Measurements from ENCODE around the gene ANKRD36B. TPM values are rescaled to one million over a fixed set of nuclear protein-coding genes. Genes with fewer than 3 reads are reported as not detected.
"Not testable (repeated sequence)": the region's sequence is repeated elsewhere in the genome, so short reads cannot be mapped to it uniquely, and the experiment has no call there.

ANKRD36B gene
- 67.8 and 77.0 TPM in 2 replicates for total RNA-seq
- long read RNA-seq, transcript ANKRD36B-203 (15 exons, 1,169 nt), result major isoform, 5 of 86 reads
- long read RNA-seq, partial matches to known transcripts, result 49 of 86 reads
- long read RNA-seq, other reads (novel, unspliced or antisense), result 32 of 86 reads

GRCh38 chr2:97589598-97590510, at the start of gene ANKRD36B:
Gene ANKRD36B, minus strand, starts transcription at chr2:97589877. Its CDS starts 192 bp downstream, at chr2:97589685.
- H3K4me3 Mint-ChIP-seq (ENCODE audit: low read depth), result peak within 1 kb of the TSS; percentile 87
- H3K9me3 Mint-ChIP-seq (ENCODE audit: low read depth); H3K4me1 Mint-ChIP-seq (ENCODE audit: low read depth); H3K27me3 Mint-ChIP-seq; H3K36me3 Mint-ChIP-seq (ENCODE audit: insufficient read depth): not testable (repeated sequence)
- DNase-seq (ENCODE audit: low spot score, unreplicated experiment), result peak; percentile 71
- H3K27ac Mint-ChIP-seq, result peak within 1 kb of the TSS; percentile 97

GRCh38 chr2:97626049-97626430, 36.4 kb upstream of the ANKRD36B start:
- H3K4me1 Mint-ChIP-seq (ENCODE audit: low read depth); DNase-seq (ENCODE audit: low spot score, unreplicated experiment); H3K4me3 Mint-ChIP-seq (ENCODE audit: low read depth); H3K36me3 Mint-ChIP-seq (ENCODE audit: insufficient read depth); H3K9me3 Mint-ChIP-seq (ENCODE audit: low read depth); H3K27me3 Mint-ChIP-seq; H3K27ac Mint-ChIP-seq: not testable (repeated sequence)

- not testable (repeated sequence) for H3K27ac Mint-ChIP-seq; H3K36me3 Mint-ChIP-seq (ENCODE audit: insufficient read depth); DNase-seq (ENCODE audit: low spot score, unreplicated experiment); H3K9me3 Mint-ChIP-seq (ENCODE audit: low read depth); H3K27me3 Mint-ChIP-seq; H3K4me3 Mint-ChIP-seq (ENCODE audit: low read depth); H3K4me1 Mint-ChIP-seq (ENCODE audit: low read depth)
These were observed 35.8 kb upstream of the ANKRD36B start for GRCh38 chr2:97625354-97626048.

- H3K27me3 Mint-ChIP-seq; H3K4me1 Mint-ChIP-seq (ENCODE audit: low read depth); H3K9me3 Mint-ChIP-seq (ENCODE audit: low read depth); DNase-seq (ENCODE audit: low spot score, unreplicated experiment); H3K4me3 Mint-ChIP-seq (ENCODE audit: low read depth); H3K36me3 Mint-ChIP-seq (ENCODE audit: insufficient read depth): not testable (repeated sequence)
- H3K27ac Mint-ChIP-seq, result peak overlapping the region; percentile 1
These were observed 33.3 kb upstream of the ANKRD36B start for GRCh38 chr2:97622976-97623375.

DNA sequence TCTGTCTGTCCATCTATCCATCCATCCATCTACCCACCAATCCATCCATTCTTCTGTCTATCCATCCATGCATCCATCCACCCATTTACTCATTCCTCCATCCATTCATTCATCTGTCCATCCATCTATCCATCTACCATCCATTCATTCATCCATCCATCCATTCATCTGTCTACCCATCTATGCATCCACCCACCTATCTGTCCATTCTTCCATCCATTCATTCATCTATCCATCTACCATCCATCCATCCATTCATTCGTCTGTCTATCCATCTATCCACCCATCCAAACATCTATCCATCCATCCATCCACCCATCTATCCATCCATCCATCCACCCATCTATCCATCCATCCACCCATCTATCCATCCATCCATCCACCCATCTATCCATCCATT, 30.8 kb upstream of the ANKRD36B start:
- H3K36me3 Mint-ChIP-seq (ENCODE audit: insufficient read depth); DNase-seq (ENCODE audit: low spot score, unreplicated experiment); H3K27me3 Mint-ChIP-seq; H3K4me3 Mint-ChIP-seq (ENCODE audit: low read depth); H3K4me1 Mint-ChIP-seq (ENCODE audit: low read depth); H3K9me3 Mint-ChIP-seq (ENCODE audit: low read depth); H3K27ac Mint-ChIP-seq: not testable (repeated sequence)

- DNase-seq (ENCODE audit: low spot score, unreplicated experiment); H3K4me3 Mint-ChIP-seq (ENCODE audit: low read depth); H3K4me1 Mint-ChIP-seq (ENCODE audit: low read depth); H3K27me3 Mint-ChIP-seq; H3K36me3 Mint-ChIP-seq (ENCODE audit: insufficient read depth); H3K27ac Mint-ChIP-seq; H3K9me3 Mint-ChIP-seq (ENCODE audit: low read depth): not testable (repeated sequence)
These were observed 29.5 kb upstream of the ANKRD36B start for GRCh38 chr2:97618939-97619827.

- Mint-ChIP-seq H3K4me3 (ENCODE audit: low read depth) (no peak overlapping the region), H3K4me1 (ENCODE audit: low read depth) (no peaks in the 10 kb centered on the region), H3K36me3 (ENCODE audit: insufficient read depth) (no peaks in the 10 kb centered on the region), H3K9me3 (ENCODE audit: low read depth) (no peaks in the 10 kb centered on the region), H3K27me3 (peaks cover 4% of the 10 kb centered on the region), H3K27ac (no peak overlapping the region)
- no peak for DNase-seq (ENCODE audit: low spot score, unreplicated experiment)
- TF ChIP-seq, protein P1, sequence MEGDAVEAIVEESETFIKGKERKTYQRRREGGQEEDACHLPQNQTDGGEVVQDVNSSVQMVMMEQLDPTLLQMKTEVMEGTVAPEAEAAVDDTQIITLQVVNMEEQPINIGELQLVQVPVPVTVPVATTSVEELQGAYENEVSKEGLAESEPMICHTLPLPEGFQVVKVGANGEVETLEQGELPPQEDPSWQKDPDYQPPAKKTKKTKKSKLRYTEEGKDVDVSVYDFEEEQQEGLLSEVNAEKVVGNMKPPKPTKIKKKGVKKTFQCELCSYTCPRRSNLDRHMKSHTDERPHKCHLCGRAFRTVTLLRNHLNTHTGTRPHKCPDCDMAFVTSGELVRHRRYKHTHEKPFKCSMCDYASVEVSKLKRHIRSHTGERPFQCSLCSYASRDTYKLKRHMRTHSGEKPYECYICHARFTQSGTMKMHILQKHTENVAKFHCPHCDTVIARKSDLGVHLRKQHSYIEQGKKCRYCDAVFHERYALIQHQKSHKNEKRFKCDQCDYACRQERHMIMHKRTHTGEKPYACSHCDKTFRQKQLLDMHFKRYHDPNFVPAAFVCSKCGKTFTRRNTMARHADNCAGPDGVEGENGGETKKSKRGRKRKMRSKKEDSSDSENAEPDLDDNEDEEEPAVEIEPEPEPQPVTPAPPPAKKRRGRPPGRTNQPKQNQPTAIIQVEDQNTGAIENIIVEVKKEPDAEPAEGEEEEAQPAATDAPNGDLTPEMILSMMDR (IDR thresholded peaks at IDR 0.05; ENCODE audit: unreplicated experiment), result no peak
These were observed 28.2 kb upstream of the ANKRD36B start for GRCh38 chr2:97617911-97618310.

DNA sequence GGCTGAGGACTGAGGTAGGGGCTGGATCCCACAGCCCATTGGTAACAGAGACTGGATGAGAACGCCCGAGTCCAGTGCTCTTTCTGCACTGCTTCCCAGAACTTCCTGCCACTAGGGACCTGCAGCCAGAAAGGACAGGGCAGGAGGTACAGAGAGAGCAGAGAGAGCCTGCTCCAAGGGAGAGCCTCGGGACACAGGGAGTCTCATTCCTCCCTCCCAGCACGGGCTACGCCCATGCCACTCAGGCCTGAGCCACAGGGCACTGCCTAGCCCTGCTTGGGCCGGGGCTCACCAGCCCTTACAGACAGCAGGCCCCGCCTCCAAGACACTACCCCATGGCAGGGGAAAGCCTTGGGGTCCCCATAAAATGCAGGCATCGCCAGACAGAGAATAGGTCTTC, 26.1 kb upstream of the ANKRD36B start:
- H3K9me3 Mint-ChIP-seq (ENCODE audit: low read depth); H3K27ac Mint-ChIP-seq; H3K4me3 Mint-ChIP-seq (ENCODE audit: low read depth); H3K4me1 Mint-ChIP-seq (ENCODE audit: low read depth); H3K27me3 Mint-ChIP-seq; H3K36me3 Mint-ChIP-seq (ENCODE audit: insufficient read depth); DNase-seq (ENCODE audit: low spot score, unreplicated experiment): not testable (repeated sequence)

DNA sequence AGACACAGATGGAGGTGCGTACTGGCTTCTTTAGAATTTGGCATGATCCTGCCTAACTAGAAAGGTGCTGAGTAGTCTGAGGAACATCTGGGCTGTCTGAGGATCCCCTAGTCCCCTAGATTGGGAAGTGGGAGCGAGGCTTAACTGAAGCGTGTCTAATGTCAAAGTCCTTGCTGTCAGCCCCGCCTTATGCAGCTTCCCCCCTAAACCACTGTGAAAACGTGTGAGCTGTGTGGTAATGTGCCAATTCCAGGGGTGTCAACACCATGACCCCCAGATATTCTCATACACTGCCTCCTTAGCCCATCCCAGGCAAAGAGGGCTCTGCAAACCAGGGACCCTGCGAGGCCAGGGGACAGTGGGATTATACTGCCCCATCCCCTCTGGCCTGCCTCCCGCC, 22.2 kb upstream of the ANKRD36B start:
- not testable (repeated sequence) for H3K27ac Mint-ChIP-seq; H3K4me1 Mint-ChIP-seq (ENCODE audit: low read depth); H3K9me3 Mint-ChIP-seq (ENCODE audit: low read depth); H3K27me3 Mint-ChIP-seq; H3K36me3 Mint-ChIP-seq (ENCODE audit: insufficient read depth); H3K4me3 Mint-ChIP-seq (ENCODE audit: low read depth); DNase-seq (ENCODE audit: low spot score, unreplicated experiment)

- H3K27ac Mint-ChIP-seq; H3K4me3 Mint-ChIP-seq (ENCODE audit: low read depth); H3K9me3 Mint-ChIP-seq (ENCODE audit: low read depth); H3K36me3 Mint-ChIP-seq (ENCODE audit: insufficient read depth); H3K27me3 Mint-ChIP-seq; DNase-seq (ENCODE audit: low spot score, unreplicated experiment); H3K4me1 Mint-ChIP-seq (ENCODE audit: low read depth): not testable (repeated sequence)
These were observed 19.1 kb upstream of the ANKRD36B start for GRCh38 chr2:97608745-97609144.

DNA sequence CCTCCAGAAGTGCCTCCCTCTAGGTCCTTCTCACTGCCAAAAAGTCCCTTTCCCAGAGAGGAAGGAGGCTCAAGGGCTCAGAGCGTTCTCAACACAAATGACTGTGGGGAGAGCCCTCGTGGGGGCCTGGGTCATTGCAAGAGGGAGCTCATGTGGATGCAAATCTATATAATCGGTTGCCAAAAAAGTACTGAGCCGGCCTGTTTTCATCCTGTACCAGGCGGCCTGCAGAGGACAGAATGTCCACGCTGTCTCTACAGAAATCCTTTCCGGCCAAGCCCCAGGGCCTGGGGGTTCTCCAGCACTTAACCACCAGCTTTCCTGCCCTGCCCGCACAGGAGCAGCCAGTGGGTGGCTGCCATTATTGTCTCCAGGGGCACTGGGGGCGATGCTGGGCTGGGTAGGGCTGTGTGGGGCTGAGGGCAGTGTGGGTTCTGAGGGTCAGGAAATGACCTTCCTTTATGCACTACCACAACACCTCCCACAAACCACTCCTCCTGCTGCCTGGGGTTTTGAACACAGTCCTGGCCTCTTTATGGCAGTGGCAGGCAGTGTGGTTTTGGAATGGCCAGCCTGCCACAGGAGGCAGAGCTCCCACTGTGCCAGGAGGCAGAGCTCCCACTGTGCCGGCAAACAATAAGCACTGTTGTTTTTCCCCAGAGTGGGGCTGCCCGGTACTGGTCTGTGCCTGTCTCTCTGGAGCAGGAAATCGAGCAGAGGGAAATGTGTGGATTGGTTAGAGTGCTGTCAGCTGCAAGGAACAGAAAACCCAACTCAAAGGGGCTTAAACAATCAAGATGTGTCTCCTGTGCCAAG, 16.1 kb upstream of the ANKRD36B start:
- H3K4me3 Mint-ChIP-seq (ENCODE audit: low read depth); H3K27ac Mint-ChIP-seq; H3K9me3 Mint-ChIP-seq (ENCODE audit: low read depth); H3K36me3 Mint-ChIP-seq (ENCODE audit: insufficient read depth); DNase-seq (ENCODE audit: low spot score, unreplicated experiment); H3K27me3 Mint-ChIP-seq; H3K4me1 Mint-ChIP-seq (ENCODE audit: low read depth): not testable (repeated sequence)

Data from progenitor cell of endocrine pancreas (in vitro differentiated cells).